Spleen (tissue), 11 donors: ENCODE results near the gene EFEMP2. TPM values are rescaled to one million over a fixed set of nuclear protein-coding genes. Genes with fewer than 3 reads are reported as not detected.

ENCODE experiments used
- DNase-seq: peaks from one replicate; pipeline ENCODE4 v3.0.0-alpha.2; 2020
- H3K27ac ChIP-seq, 8 donors: fragments of 200-600 bp; sonication (generic) in 7 of 8; 1 replicate in 4 of 8; 2 replicates in 4 of 8; pipeline versions ENCODE4 v1.5.0 to v1.8.0; 2016 to 2021; ENCODE audit warnings: inconsistent platforms in 4 of 8, mild to moderate bottlenecking in 4 of 8, moderate library complexity in 1 of 8
- H3K27me3 ChIP-seq, 7 donors: fragments of 200-600 bp; sonication (generic) in 6 of 7; replicated peaks in 1 of 7; 1 replicate in 4 of 7; 2 replicates in 3 of 7; pipeline versions ENCODE4 v1.5.0 to v1.8.0; 2016 to 2021; ENCODE audit warnings: inconsistent platforms in 3 of 7, mild to moderate bottlenecking in 1 of 7
- H3K36me3 ChIP-seq, 6 donors: fragments of 200-600 bp; sonication (generic) in 5 of 6; 1 replicate in 4 of 6; 2 replicates in 2 of 6; pipeline versions ENCODE4 v1.5.0 to v1.8.0; 2016 to 2021; ENCODE audit warnings: inconsistent platforms in 2 of 6
- H3K4me1 ChIP-seq, 6 donors: fragments of 200-600 bp; sonication (generic) in 5 of 6; 1 replicate in 3 of 6; 2 replicates in 3 of 6; pipeline versions ENCODE4 v1.5.0 to v1.8.0; 2016 to 2021; ENCODE audit warnings: inconsistent platforms in 3 of 6
- H3K4me3 ChIP-seq, 8 donors: fragments of 200-600 bp; sonication (generic) in 7 of 8; 1 replicate in 4 of 8; 2 replicates in 4 of 8; pipeline versions ENCODE4 v1.5.0 to v1.8.0; 2016 to 2021; ENCODE audit warnings: inconsistent platforms in 4 of 8, mild to moderate bottlenecking in 4 of 8, moderate library complexity in 2 of 8
- H3K9me3 ChIP-seq, 8 donors: fragments of 200-600 bp; sonication (generic) in 7 of 8; 1 replicate in 4 of 8; 2 replicates in 4 of 8; pipeline versions ENCODE4 v1.5.0 to v1.8.0; 2016 to 2021; ENCODE audit warnings: inconsistent platforms in 4 of 8
- POLR2A ChIP-seq, 3 donors: fragments of 450-650 bp; IDR thresholded peaks; one replicate each; pipeline ENCODE4 v1.5.1; 2017; ENCODE audit warnings: antibody characterized with exemption in 3 of 3, mild to moderate bottlenecking in 1 of 3
- POLR2AphosphoS5 ChIP-seq, 3 donors: sonication (generic); formaldehyde crosslinking; IDR thresholded peaks; one replicate each; pipeline ENCODE4 v1.5.1; 2017; ENCODE audit warnings: antibody characterized with exemption in 3 of 3
- WGBS, 5 donors: extraction: QIAGEN DNeasy Blood & Tissue Kit in 3 of 5; methylation state at CpG; one replicate each; pipeline versions ENCODE4 v1.1.5 to v1.1.7; 2013 to 2018; 5-methylcytosine and 5-hydroxymethylcytosine counted together
- intact Hi-C: fragments of 100-400 bp; cut with DNase I; formaldehyde crosslinking; loops from one replicate; pipeline ENCODE4 v1.15.0; 2023; ENCODE audit warnings: low total_unique reads
- polyA plus RNA-seq, 3 donors: library from polyadenylated mRNA; stranded (reverse); fragments of 200-250 nt; gene quantifications; one replicate each; pipeline ENCODE4 v1.2.1, GENCODE V29; 2013
- total RNA-seq, 7 donors: library from RNA; depleted of rRNA in 3 of 7; stranded (reverse); fragments of >200 nt in 3 of 7; fragmentation: NEBNext Ultra II Directional in 4 of 7; extraction: Animal tissue kit (Norgen Biotek cat#: 25700) in 4 of 7; gene quantifications; one replicate each; pipeline versions ENCODE4 v1.1.0 to v1.2.1, GENCODE V29; 2016 to 2021
- TF ChIP-seq, protein P1 (sequence below), 11 experiments: fragments of 200-600 bp in 7 of 11; fragments of 450-650 bp in 4 of 11; sonication (generic) in 4 of 11; IDR thresholded peaks in 8 of 11; conservative IDR thresholded peaks in 3 of 11; 1 replicate in 7 of 11; 2 replicates in 4 of 11; pipeline versions ENCODE4 v1.4.0 to v1.8.0; 2016 to 2021; ENCODE audit warnings: antibody characterized with exemption in 11 of 11, inconsistent platforms in 4 of 11, mild to moderate bottlenecking in 1 of 11
- donor health status: healthy with polysubstance abuse.
- donor health status: DM: no; HTN: no; CAD: no; lungs with moderate emphysema.
- donor health status: DM: no; HTN: no; CAD: no.
- donor health status: Bipolar disorder and iron deficiency.
- donor health status: healthy.
- donor health status: DM: no; HTN: no; CAD: no.
- donor health status: DM: yes; HTN: yes; CAD: no.

Gene EFEMP2
- total and polyA plus RNA-seq, 10 donors, result 21.0 to 53.5 (median 38.2) TPM

DNA sequence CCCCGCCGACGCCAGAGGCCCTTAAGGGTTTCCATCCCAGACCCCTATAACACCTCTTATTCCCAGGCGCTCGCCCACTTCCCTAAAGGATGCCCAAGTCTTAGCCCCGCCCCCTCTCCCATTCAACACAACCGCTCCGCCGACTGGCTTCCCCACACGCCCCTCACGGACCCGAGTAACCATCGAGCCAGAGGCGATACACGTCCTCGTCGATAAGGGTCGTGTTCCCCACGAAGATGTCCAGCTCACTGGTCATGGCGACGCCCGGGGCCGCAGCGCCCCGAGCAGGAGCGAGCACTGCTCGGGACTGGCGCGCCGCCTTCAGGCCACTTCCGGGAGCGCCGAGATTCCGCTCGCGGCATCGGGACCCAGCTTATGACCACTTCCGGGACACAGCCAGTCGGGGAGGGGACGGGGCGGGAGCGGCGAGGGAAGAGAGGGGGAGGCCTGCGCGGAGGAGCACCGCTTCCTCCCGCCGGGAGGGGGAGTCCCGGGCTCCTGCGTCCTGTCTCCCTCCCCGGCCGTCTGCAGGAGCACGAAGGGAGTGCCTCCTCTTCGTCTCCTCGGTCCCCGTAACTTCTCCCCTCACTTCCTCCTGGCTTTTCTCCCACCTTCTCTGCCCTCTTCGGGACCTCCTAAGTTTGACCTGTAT, 15.7 kb upstream of the EFEMP2 start, which contains the start of gene FIBP:
Gene FIBP (minus strand): TSS at position 309 of the 652 bp plus-strand sequence. CDS start 53 bp downstream, at position 256.
- Histone ChIP-seq H3K36me3 (peaks cover 0 to 41% (median 27%) of the 10 kb centered on the region in 6 donors), H3K4me3 (peak within 1 kb of the TSS; percentile 63 to 93 (median 88)), H3K9me3 (no peaks in the 10 kb centered on the region), H3K27me3 (no peaks in the 10 kb centered on the region), H3K27ac (peak within 1 kb of the TSS; percentile 92 to 99 (median 96)), H3K4me1 (peaks cover 46 to 93% (median 65%) of the 10 kb centered on the region in 6 donors)
- peak; percentile 95 to 97 (median 96) for TF ChIP-seq POLR2AphosphoS5 (IDR thresholded peaks at IDR 0.05)
- TF ChIP-seq, protein P1, sequence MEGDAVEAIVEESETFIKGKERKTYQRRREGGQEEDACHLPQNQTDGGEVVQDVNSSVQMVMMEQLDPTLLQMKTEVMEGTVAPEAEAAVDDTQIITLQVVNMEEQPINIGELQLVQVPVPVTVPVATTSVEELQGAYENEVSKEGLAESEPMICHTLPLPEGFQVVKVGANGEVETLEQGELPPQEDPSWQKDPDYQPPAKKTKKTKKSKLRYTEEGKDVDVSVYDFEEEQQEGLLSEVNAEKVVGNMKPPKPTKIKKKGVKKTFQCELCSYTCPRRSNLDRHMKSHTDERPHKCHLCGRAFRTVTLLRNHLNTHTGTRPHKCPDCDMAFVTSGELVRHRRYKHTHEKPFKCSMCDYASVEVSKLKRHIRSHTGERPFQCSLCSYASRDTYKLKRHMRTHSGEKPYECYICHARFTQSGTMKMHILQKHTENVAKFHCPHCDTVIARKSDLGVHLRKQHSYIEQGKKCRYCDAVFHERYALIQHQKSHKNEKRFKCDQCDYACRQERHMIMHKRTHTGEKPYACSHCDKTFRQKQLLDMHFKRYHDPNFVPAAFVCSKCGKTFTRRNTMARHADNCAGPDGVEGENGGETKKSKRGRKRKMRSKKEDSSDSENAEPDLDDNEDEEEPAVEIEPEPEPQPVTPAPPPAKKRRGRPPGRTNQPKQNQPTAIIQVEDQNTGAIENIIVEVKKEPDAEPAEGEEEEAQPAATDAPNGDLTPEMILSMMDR (IDR thresholded peaks at IDR 0.05 in 8 of 11, conservative IDR thresholded peaks at IDR 0.05 in 3 of 11), result peak; percentile 89 to 99 (median 94)
- peak; percentile 45 to 69 (median 55) for TF ChIP-seq POLR2A (IDR thresholded peaks at IDR 0.05)
- DNase-seq, result peak; percentile 100
- 0 to 1% (median 1%) methylated on average over 40 to 57 of the region's 57 CpGs for WGBS, 5 donors
- intact Hi-C loops, result loop anchor here (5.0 kb wide), 1 partner anchor 99 kb away; no protein-coding TSS in a partner anchor

DNA sequence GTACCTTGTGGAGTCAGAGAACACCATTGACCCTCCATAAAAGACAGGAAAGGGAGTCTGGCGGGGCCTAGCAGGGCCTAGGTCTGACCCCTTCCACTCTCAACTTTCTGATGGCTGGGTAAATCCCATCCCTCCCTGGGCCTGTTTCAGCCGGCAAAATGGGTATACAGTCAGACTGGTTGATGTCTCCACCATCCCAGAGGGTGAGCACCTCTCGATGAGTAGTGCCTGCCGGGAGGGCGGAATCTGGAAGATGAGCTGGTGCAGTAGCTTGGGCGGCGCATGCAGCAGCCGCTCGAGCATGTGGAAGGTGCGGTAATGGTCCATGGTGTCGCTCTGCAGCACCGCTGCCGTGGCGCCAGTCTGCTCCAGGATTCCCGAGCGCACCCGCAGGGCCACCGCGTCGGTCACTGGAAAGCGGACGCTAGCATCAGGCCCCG, 15.1 kb upstream of the EFEMP2 start:
- Histone ChIP-seq H3K9me3 (no peaks in the 10 kb centered on the region), H3K4me3 (peak overlapping the region; percentile 63 to 93 (median 88)), H3K4me1 (peaks cover 41 to 87% (median 60%) of the 10 kb centered on the region in 6 donors), H3K36me3 (peaks cover 0 to 47% (median 33%) of the 10 kb centered on the region in 6 donors), H3K27me3 (no peaks in the 10 kb centered on the region), H3K27ac (peak overlapping the region; percentile 92 to 99 (median 96))
- intact Hi-C loops, result loop anchor here (5.0 kb wide), 1 partner anchor 100 kb away; no protein-coding TSS in a partner anchor
- TF ChIP-seq POLR2AphosphoS5 (IDR thresholded peaks at IDR 0.05), result no peak
- no peak for TF ChIP-seq POLR2A (IDR thresholded peaks at IDR 0.05)
- TF ChIP-seq, protein P1 (IDR thresholded peaks at IDR 0.05 in 8 of 11, conservative IDR thresholded peaks at IDR 0.05 in 3 of 11), result no peak
- 3 to 7% (median 5%) methylated on average over 21 to 23 of the region's 23 CpGs for WGBS, 5 donors
- no peak for DNase-seq

DNA sequence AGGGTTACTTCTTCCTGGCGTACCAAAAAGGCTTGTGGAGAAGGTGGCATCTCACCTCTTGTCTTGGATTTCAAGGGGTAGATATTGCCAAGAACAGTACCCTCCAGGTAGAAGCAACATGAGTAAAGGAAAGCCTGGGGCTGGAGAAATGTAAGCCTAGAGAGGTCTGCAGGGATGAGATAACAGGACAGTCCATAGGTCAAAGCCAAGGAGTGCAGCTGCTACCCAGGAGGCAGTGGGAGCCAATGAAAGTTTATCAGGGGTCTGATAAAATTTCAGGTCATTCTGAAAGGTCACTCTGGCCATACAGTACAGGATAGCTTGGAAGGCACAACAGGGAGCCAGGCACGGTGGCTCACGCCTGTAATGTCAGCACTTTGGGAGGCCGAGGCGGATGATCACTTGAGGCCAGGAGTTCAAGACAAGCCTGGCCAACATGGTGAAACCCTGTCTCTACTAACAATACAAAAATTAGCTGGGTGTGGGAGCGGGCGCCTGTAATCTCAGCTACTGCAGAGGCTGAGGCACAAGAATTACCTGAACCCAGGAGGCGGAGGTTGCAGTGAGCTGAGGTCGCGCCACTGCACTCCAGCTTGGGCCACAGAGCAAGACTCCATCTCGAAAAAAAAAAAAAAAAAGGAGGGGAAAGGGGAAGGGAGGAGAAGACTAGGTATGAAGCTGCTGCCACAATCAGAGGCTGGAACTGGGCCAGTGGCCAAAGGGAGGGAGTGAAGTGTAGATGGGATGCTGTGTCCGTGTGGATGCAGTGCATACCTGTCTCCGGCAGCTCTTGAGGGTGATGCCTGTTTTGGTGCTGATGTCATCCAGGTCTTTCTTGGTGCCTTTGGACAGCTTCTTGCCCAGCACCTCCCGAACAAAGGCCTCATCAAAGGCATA, 14.5 kb upstream of the EFEMP2 start:
- peak overlapping the region in 7 of 8 donors; percentile 92 to 99 (median 96) for H3K27ac ChIP-seq
- H3K36me3 ChIP-seq, result peaks cover 0 to 53% (median 38%) of the 10 kb centered on the region in 6 donors
- peak overlapping the region in 7 of 8 donors; percentile 63 to 93 (median 90) for H3K4me3 ChIP-seq
- DNase-seq, result peak; percentile 73
- TF ChIP-seq POLR2AphosphoS5 (IDR thresholded peaks at IDR 0.05) (no peak), POLR2A (IDR thresholded peaks at IDR 0.05) (no peak)
- TF ChIP-seq, protein P1 (IDR thresholded peaks at IDR 0.05 in 8 of 11, conservative IDR thresholded peaks at IDR 0.05 in 3 of 11), result no peak
- H3K4me1 ChIP-seq, result peaks cover 34 to 83% (median 53%) of the 10 kb centered on the region in 6 donors
- H3K27me3 ChIP-seq, result no peaks in the 10 kb centered on the region
- WGBS, 5 donors, result 82 to 92% (median 89%) methylated on average over 14 of the region's 14 CpGs
- no peaks in the 10 kb centered on the region for H3K9me3 ChIP-seq
- intact Hi-C loops, result loop anchor here (5.0 kb wide), 1 partner anchor 100 kb away; no protein-coding TSS in a partner anchor
